H9 (cell line): ENCODE measurements around the gene KCNG2. TPM values are rescaled to one million over a fixed set of nuclear protein-coding genes. Genes with fewer than 3 reads are reported as not detected.
A peak's percentile ranks its signal among the peaks of the same experiment; 100 is the strongest.

Experiments used
- DNase-seq: peaks from one replicate; pipeline ENCODE4 v3.0.0-alpha.2; 2017
- H2AFZ ChIP-seq: one replicate; pipeline ENCODE4 v1.6.1; 2013; ENCODE audit warnings: mild to moderate bottlenecking, low read length, control low read depth, moderate library complexity
- H2AK5ac ChIP-seq: 2 replicates; pipeline ENCODE4 v1.6.1; 2013; ENCODE audit warnings: low read length, control low read depth, mixed read lengths; ENCODE audit not compliant: insufficient read length
- H2BK120ac ChIP-seq: one replicate; pipeline ENCODE4 v1.6.1; 2013; ENCODE audit warnings: low read depth, mild to moderate bottlenecking, low read length, control low read depth, inconsistent platforms; ENCODE audit not compliant: poor library complexity, severe bottlenecking
- H2BK12ac ChIP-seq: 2 replicates; pipeline ENCODE4 v1.6.1; 2013; ENCODE audit warnings: low read length, control low read depth, mixed read lengths, low read depth; ENCODE audit not compliant: insufficient read length
- H2BK15ac ChIP-seq: 2 replicates; pipeline ENCODE4 v1.6.1; 2013; ENCODE audit warnings: low read depth, low read length, control low read depth
- H2BK20ac ChIP-seq: one replicate; pipeline ENCODE4 v1.6.1; 2013; ENCODE audit warnings: low read depth, mild to moderate bottlenecking, low read length, control low read depth, inconsistent platforms; ENCODE audit not compliant: poor library complexity, severe bottlenecking
- H2BK5ac ChIP-seq: 2 replicates; pipeline ENCODE4 v1.6.1; 2013; ENCODE audit warnings: low read length, control low read depth, mixed read lengths; ENCODE audit not compliant: insufficient read length
- H3K14ac ChIP-seq: 2 replicates; pipeline ENCODE4 v1.6.1; 2013; ENCODE audit warnings: low read length, control low read depth; ENCODE audit not compliant: insufficient read depth
- H3K18ac ChIP-seq: 2 replicates; pipeline ENCODE4 v1.6.1; 2013; ENCODE audit warnings: low read depth, mild to moderate bottlenecking, mixed read lengths, low read length, control low read depth; ENCODE audit not compliant: insufficient read length
- H3K23ac ChIP-seq: 2 replicates; pipeline ENCODE4 v1.6.1; 2013; ENCODE audit warnings: low read length, control low read depth, mixed read lengths, low read depth; ENCODE audit not compliant: insufficient read length
- H3K23me2 ChIP-seq: 2 replicates; pipeline ENCODE4 v1.6.1; 2013; ENCODE audit warnings: low read depth, mild to moderate bottlenecking, mixed read lengths, low read length, control low read depth; ENCODE audit not compliant: insufficient read length, poor library complexity, severe bottlenecking
- H3K27ac ChIP-seq: 2 replicates; pipeline ENCODE4 v1.5.1; 2013; ENCODE audit warnings: low read length, control low read depth, mixed read lengths, low read depth; ENCODE audit not compliant: insufficient read length
- H3K27me3 ChIP-seq: 2 replicates; pipeline ENCODE4 v1.6.1; 2013; ENCODE audit warnings: low read length, control low read depth, inconsistent platforms; ENCODE audit not compliant: insufficient read depth
- H3K4ac ChIP-seq: 2 replicates; pipeline ENCODE4 v1.6.1; 2013; ENCODE audit warnings: low read depth, mild to moderate bottlenecking, control low read depth, inconsistent platforms, low read length, moderate library complexity
- H3K4me1 ChIP-seq: 2 replicates; pipeline ENCODE4 v1.6.1; 2013; ENCODE audit warnings: low read length, control low read depth, inconsistent platforms; ENCODE audit not compliant: insufficient read depth
- H3K4me2 ChIP-seq: 2 replicates; pipeline ENCODE4 v1.6.1; 2013; ENCODE audit warnings: low read length, control low read depth, mixed read lengths; ENCODE audit not compliant: insufficient read length, insufficient read depth
- H3K56ac ChIP-seq: 2 replicates; pipeline ENCODE4 v1.6.1; 2013; ENCODE audit warnings: low read depth, mild to moderate bottlenecking, mixed read lengths, low read length, control low read depth; ENCODE audit not compliant: insufficient read length
- H3K79me1 ChIP-seq: 2 replicates; pipeline ENCODE4 v1.6.1; 2013; ENCODE audit warnings: low read depth, mild to moderate bottlenecking, moderate library complexity, low read length, control low read depth, inconsistent platforms; ENCODE audit not compliant: insufficient read depth, poor library complexity, severe bottlenecking
- H3K79me2 ChIP-seq: 2 replicates; pipeline ENCODE4 v1.6.1; 2013; ENCODE audit warnings: low read length, control low read depth, inconsistent platforms; ENCODE audit not compliant: insufficient read depth
- H3K9ac ChIP-seq: 2 replicates; pipeline ENCODE4 v1.6.1; 2013; ENCODE audit warnings: low read length, control low read depth, mixed read lengths; ENCODE audit not compliant: insufficient read length; ENCODE audit errors: extremely low read depth
- H3K9me3 ChIP-seq: one replicate; pipeline ENCODE4 v1.6.1; 2013; ENCODE audit warnings: low read depth, low read length, inconsistent platforms; ENCODE audit not compliant: control insufficient read depth
- H3T11ph ChIP-seq: one replicate; pipeline ENCODE4 v1.6.1; 2013; ENCODE audit warnings: mild to moderate bottlenecking, low read length, control low read depth, inconsistent platforms
- H4K20me1 ChIP-seq: one replicate; pipeline ENCODE4 v1.6.1; 2013; ENCODE audit not compliant: control insufficient read depth, insufficient read length, insufficient read depth
- H4K5ac ChIP-seq: 2 replicates; pipeline ENCODE4 v1.6.1; 2013; ENCODE audit warnings: low read depth, mild to moderate bottlenecking, mixed read lengths, low read length, control low read depth; ENCODE audit not compliant: insufficient read length
- H4K8ac ChIP-seq: replicated peaks from 2 replicates; pipeline ENCODE4 v1.6.1; 2013; ENCODE audit warnings: low read length, control low read depth, mixed read lengths, low read depth; ENCODE audit not compliant: insufficient read length
- H4K91ac ChIP-seq: 2 replicates; pipeline ENCODE4 v1.6.1; 2013; ENCODE audit warnings: low read depth, mild to moderate bottlenecking, moderate library complexity, mixed read lengths, low read length, control low read depth; ENCODE audit not compliant: insufficient read length
- H3K27ac Mint-ChIP-seq, 3 experiments: 2 replicates in 2 of 3; 3 replicates in 1 of 3; pipeline ENCODE4 v1.8.0; 2020 to 2021; ENCODE audit warnings: mixed read lengths in 3 of 3, mild to moderate bottlenecking in 1 of 3, moderate library complexity in 1 of 3
- H3K27me3 Mint-ChIP-seq: 2 replicates; pipeline ENCODE4 v1.8.0; 2021; ENCODE audit warnings: low read depth, mild to moderate bottlenecking, moderate library complexity, mixed read lengths
- H3K36me3 Mint-ChIP-seq, 3 experiments: 2 replicates in 2 of 3; 3 replicates in 1 of 3; pipeline ENCODE4 v1.8.0; 2020 to 2021; ENCODE audit warnings: low read depth in 3 of 3, mixed read lengths in 3 of 3; ENCODE audit not compliant: insufficient read depth in 1 of 3
- H3K4me1 Mint-ChIP-seq, 2 experiments: 2 replicates each; pipeline ENCODE4 v1.8.0; 2020; ENCODE audit warnings: mixed read lengths in 2 of 2
- H3K4me3 Mint-ChIP-seq, 2 experiments: 2 replicates in 1 of 2; 3 replicates in 1 of 2; pipeline ENCODE4 v1.8.0; 2020 to 2021; ENCODE audit warnings: mild to moderate bottlenecking in 2 of 2, mixed read lengths in 2 of 2, moderate library complexity in 1 of 2
- H3K9me3 Mint-ChIP-seq, 2 experiments: 2 replicates in 1 of 2; 3 replicates in 1 of 2; pipeline ENCODE4 v1.8.0; 2020; ENCODE audit warnings: mild to moderate bottlenecking in 2 of 2, mixed read lengths in 2 of 2, moderate library complexity in 1 of 2
- WGBS: extraction: QIAGEN DNeasy Blood & Tissue Kit; methylation state at CpG from one replicate; pipeline ENCODE4 v1.1.7; 2013; ENCODE audit warnings: missing lambda C conversion rate, low lambda C conversion rate, mixed read lengths; ENCODE audit not compliant: insufficient read length; ENCODE audit errors: extremely low coverage; 5-methylcytosine and 5-hydroxymethylcytosine counted together
- total RNA-seq: library from RNA; stranded (reverse); gene quantifications from 2 replicates; pipeline ENCODE4 v1.2.1, GENCODE V29; 2021
- TF ChIP-seq, protein P1 (sequence below): fragments of 200-600 bp; sonication (generic); conservative IDR thresholded peaks from 3 replicates; pipeline ENCODE4 v1.8.0; 2021; ENCODE audit warnings: antibody characterized with exemption, mild to moderate bottlenecking

Gene KCNG2
- total RNA-seq, 1 experiment from 2014 or later = 0.15 TPM

DNA sequence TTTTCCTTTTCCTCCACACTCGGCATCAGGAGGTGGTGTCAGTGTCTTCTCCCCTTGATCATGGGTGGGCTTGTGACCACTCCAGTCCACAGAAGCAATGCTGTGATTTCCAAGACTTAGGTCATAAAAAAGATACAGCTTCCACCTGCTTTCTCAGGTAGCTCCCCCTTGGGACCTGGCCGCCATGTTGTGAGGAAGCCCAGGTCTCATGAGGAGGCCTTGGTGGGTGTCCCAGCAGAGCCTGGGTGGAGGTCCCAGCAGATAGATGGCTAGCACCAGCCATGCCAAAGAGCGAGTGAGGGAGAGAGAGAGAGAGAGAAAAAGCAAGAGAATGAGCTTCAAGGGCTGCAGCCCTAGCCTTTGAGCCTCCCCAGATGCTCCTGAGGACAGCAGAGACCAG lies 137.8 kb downstream of the KCNG2 start:
- H3K4me2 ChIP-seq = no peak overlapping the region
- TF ChIP-seq, protein P1, sequence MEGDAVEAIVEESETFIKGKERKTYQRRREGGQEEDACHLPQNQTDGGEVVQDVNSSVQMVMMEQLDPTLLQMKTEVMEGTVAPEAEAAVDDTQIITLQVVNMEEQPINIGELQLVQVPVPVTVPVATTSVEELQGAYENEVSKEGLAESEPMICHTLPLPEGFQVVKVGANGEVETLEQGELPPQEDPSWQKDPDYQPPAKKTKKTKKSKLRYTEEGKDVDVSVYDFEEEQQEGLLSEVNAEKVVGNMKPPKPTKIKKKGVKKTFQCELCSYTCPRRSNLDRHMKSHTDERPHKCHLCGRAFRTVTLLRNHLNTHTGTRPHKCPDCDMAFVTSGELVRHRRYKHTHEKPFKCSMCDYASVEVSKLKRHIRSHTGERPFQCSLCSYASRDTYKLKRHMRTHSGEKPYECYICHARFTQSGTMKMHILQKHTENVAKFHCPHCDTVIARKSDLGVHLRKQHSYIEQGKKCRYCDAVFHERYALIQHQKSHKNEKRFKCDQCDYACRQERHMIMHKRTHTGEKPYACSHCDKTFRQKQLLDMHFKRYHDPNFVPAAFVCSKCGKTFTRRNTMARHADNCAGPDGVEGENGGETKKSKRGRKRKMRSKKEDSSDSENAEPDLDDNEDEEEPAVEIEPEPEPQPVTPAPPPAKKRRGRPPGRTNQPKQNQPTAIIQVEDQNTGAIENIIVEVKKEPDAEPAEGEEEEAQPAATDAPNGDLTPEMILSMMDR = no peak

More for the DNA sequence above, 137.8 kb downstream of the KCNG2 start:
- Histone ChIP-seq H3K9me3 (peaks cover 5% of the 10 kb centered on the region), H4K91ac (no peak overlapping the region), H3K56ac (no peak overlapping the region), H3K79me1 (no peaks in the 10 kb centered on the region), H3K9ac (no peak overlapping the region), H2BK5ac (no peak overlapping the region), H3K23me2 (no peaks in the 10 kb centered on the region), H3K4me1 (no peaks in the 10 kb centered on the region), H3K27me3 (no peaks in the 10 kb centered on the region), H2BK15ac (no peak overlapping the region), H3T11ph (no peak overlapping the region), H2AFZ (no peak overlapping the region), H3K23ac (no peak overlapping the region), H4K20me1 (peaks cover 3% of the 10 kb centered on the region), H3K4ac (no peak overlapping the region), H2AK5ac (no peak overlapping the region), H4K8ac (no peak overlapping the region), H2BK12ac (no peak overlapping the region), H2BK120ac (no peak overlapping the region), H3K18ac (no peak overlapping the region), H2BK20ac (no peak overlapping the region), H3K27ac (no peak overlapping the region), H3K79me2 (no peaks in the 10 kb centered on the region), H4K5ac (no peak overlapping the region), H3K14ac (no peak overlapping the region)
- Mint-ChIP-seq H3K36me3 (peaks cover 0 to 43% (median 24%) of the 10 kb centered on the region in 3 experiments; a peak in 5 of 7 replicates), H3K9me3 (peaks cover 20 to 22% of the 10 kb centered on the region in 2 experiments), H3K27me3 (peaks cover 5% of the 10 kb centered on the region; the same call in 1 of the 2 replicates), H3K27ac (no peak overlapping the region), H3K4me1 (peaks cover 2 to 8% of the 10 kb centered on the region in 2 experiments; a peak in 3 of 4 replicates), H3K4me3 (no peak overlapping the region)
- no CpG with 5 or more reads among the region's 3 CpGs for WGBS
- peak; percentile 5 for DNase-seq
